GM12878 (cell line): ENCODE measurements around the gene DCST1. TPM values are rescaled to one million over a fixed set of nuclear protein-coding genes. Genes with fewer than 3 reads are reported as not detected.

Experiments
- GATAD2B ChIP-seq: fragments of 450-650 bp; conservative IDR thresholded peaks from 2 replicates; pipeline ENCODE4 v1.6.1; 2017; ENCODE audit warnings: low read depth, mild to moderate bottlenecking, moderate library complexity
- KAT2A ChIP-seq: conservative IDR thresholded peaks from 2 replicates; pipeline ENCODE4 v1.6.1; 2011; ENCODE audit warnings: low read depth, low read length; ENCODE audit not compliant: control insufficient read depth
- KDM1A ChIP-seq: fragments of 200-600 bp; sonication (generic); IDR thresholded peaks from 2 replicates; pipeline ENCODE4 v1.6.1; 2016; ENCODE audit warnings: borderline replicate concordance
- MYB ChIP-seq: fragments of 150-350 bp; IDR thresholded peaks from 2 replicates; pipeline ENCODE4 v1.6.1; 2014; ENCODE audit warnings: mild to moderate bottlenecking, low read depth, low read length, borderline replicate concordance
- NR2F1 ChIP-seq: fragments of 450-650 bp; conservative IDR thresholded peaks from 2 replicates; pipeline ENCODE4 v1.6.1; 2017; ENCODE audit warnings: mild to moderate bottlenecking
- RB1 ChIP-seq: fragments of 450-650 bp; formaldehyde crosslinking; IDR thresholded peaks from 2 replicates; pipeline ENCODE4 v1.6.1; 2017; ENCODE audit warnings: mild to moderate bottlenecking, borderline replicate concordance
- REST ChIP-seq: IDR thresholded peaks from 2 replicates; pipeline ENCODE4 v1.6.1; 2012; ENCODE audit warnings: mild to moderate bottlenecking, low read depth, low read length
- RFX5 ChIP-seq: IDR thresholded peaks from 2 replicates; pipeline ENCODE4 v1.6.1; 2011; ENCODE audit warnings: low read depth, low read length, improper control_type of control experiment
- SUPT20H ChIP-seq: IDR thresholded peaks from 2 replicates; pipeline ENCODE4 v1.6.1; 2011; ENCODE audit warnings: low read depth, mild to moderate bottlenecking, low read length, moderate library complexity, borderline replicate concordance; ENCODE audit not compliant: control insufficient read depth
- TBL1XR1 ChIP-seq: IDR thresholded peaks from 2 replicates; pipeline ENCODE4 v1.6.1; 2012; ENCODE audit warnings: low read depth, low read length, improper control_type of control experiment
- ZBED1 ChIP-seq: IDR thresholded peaks from 2 replicates; pipeline ENCODE4 v1.6.1; 2016; ENCODE audit warnings: borderline replicate concordance
- ZBTB40 ChIP-seq: fragments of 450-650 bp; IDR thresholded peaks from 2 replicates; pipeline ENCODE4 v1.6.1; 2016; ENCODE audit warnings: mild to moderate bottlenecking, moderate library complexity, borderline replicate concordance
- ZNF207 ChIP-seq: fragments of 450-650 bp; IDR thresholded peaks from 2 replicates; pipeline ENCODE4 v1.6.1; 2014; ENCODE audit warnings: antibody characterized with exemption, mild to moderate bottlenecking, borderline replicate concordance
- ZNF384 ChIP-seq: IDR thresholded peaks from 2 replicates; pipeline ENCODE4 v1.6.1; 2012; ENCODE audit warnings: low read depth, mild to moderate bottlenecking, low read length, improper control_type of control experiment, borderline replicate concordance
- ZNF687 ChIP-seq: fragments of 450-650 bp; IDR thresholded peaks from 2 replicates; pipeline ENCODE4 v1.6.1; 2017; ENCODE audit warnings: mild to moderate bottlenecking, moderate library complexity
- polyA plus RNA-seq, 11 experiments: library from polyadenylated mRNA; depleted of rRNA in 4 of 11; unstranded in 6 of 11; stranded (reverse) in 5 of 11; fragments of >200 nt; fragmentation: Nextera tagmentation in 4 of 11; fragmentation: Illumina TruSeq in 1 of 11; extraction: Ambion mirVana in 4 of 11; extraction: Trizol in 1 of 11; gene quantifications; 1 replicate in 1 of 11; 2 replicates in 10 of 11; pipeline versions ENCODE4 v1.2.1 to v1.2.3, GENCODE V29; 2011 to 2016; ENCODE audit warnings: inconsistent platforms in 2 of 11, missing spikeins in 2 of 11, low read depth in 1 of 11
- total RNA-seq, 4 experiments: library from RNA; depleted of rRNA in 3 of 4; stranded (reverse); fragments of >200 nt in 3 of 4; fragmentation: Illumina TruSeq in 1 of 4; extraction: Trizol in 1 of 4; gene quantifications; 2 replicates each; pipeline versions ENCODE4 v1.2.1 to v1.2.3, GENCODE V29; 2013 to 2021

DCST1 gene
- total and polyA plus RNA-seq, 10 of the 15 experiments (the other 5 are each of a cell fraction or from before 2014, with no cell fraction given) = not detected

- TF ChIP-seq ZNF687 = no peak
- TF ChIP-seq ZNF384 = no peak
- TF ChIP-seq REST = no peak
- no peak for TF ChIP-seq MYB
- TF ChIP-seq RFX5 = no peak
- TF ChIP-seq ZBED1 = no peak
- TF ChIP-seq ZNF207 = no peak
- TF ChIP-seq KDM1A = no peak
- TF ChIP-seq ZBTB40 = no peak
- TF ChIP-seq TBL1XR1 = no peak
- no peak for TF ChIP-seq RB1
- no peak for TF ChIP-seq KAT2A
- no peak for TF ChIP-seq SUPT20H
- TF ChIP-seq NR2F1 = no peak
- no peak for TF ChIP-seq GATAD2B
Measured at GRCh38 chr1:155005076-155006011, 28.3 kb upstream of the DCST1 start (continued).
